ENCODE results near the gene IFT88. TPM values are rescaled to one million over a fixed set of nuclear protein-coding genes. Genes with fewer than 3 reads are reported as not detected.

Gene IFT88
- total RNA-seq, 1 experiment from 2014 or later, result 5.2 TPM

GRCh38 chr13:20711301-20712044 lies 144.5 kb downstream of the IFT88 start:
- Histone ChIP-seq H3K9ac (ENCODE audit: extremely low read depth, insufficient read length, low read length) (no peak overlapping the region), H3K4me1 (ENCODE audit: insufficient read depth, low read length) (no peaks in the 10 kb centered on the region), H3K23me2 (ENCODE audit: insufficient read length, low read depth, low read length, poor library complexity, severe bottlenecking) (no peaks in the 10 kb centered on the region), H4K8ac (replicated peaks; ENCODE audit: insufficient read length, low read depth, low read length) (no peak overlapping the region), H4K20me1 (ENCODE audit: control insufficient read depth, insufficient read depth, insufficient read length) (no peaks in the 10 kb centered on the region), H3K14ac (ENCODE audit: insufficient read depth, low read length) (no peak overlapping the region), H3K4ac (ENCODE audit: low read depth, low read length) (no peak overlapping the region), H4K5ac (ENCODE audit: insufficient read length, low read depth, low read length) (no peak overlapping the region), H3K9me3 (ENCODE audit: control insufficient read depth, low read depth, low read length) (no peaks in the 10 kb centered on the region), H2BK20ac (ENCODE audit: low read depth, low read length, poor library complexity, severe bottlenecking) (no peak overlapping the region), H3K4me2 (ENCODE audit: insufficient read depth, insufficient read length, low read length) (no peak overlapping the region), H3K23ac (ENCODE audit: insufficient read length, low read depth, low read length) (no peak overlapping the region), H2BK120ac (ENCODE audit: low read depth, low read length, poor library complexity, severe bottlenecking) (peak overlapping the region; percentile 12), H2BK5ac (ENCODE audit: insufficient read length, low read length) (no peak overlapping the region), H3K79me2 (ENCODE audit: insufficient read depth, low read length) (no peaks in the 10 kb centered on the region), H3K27ac (ENCODE audit: insufficient read length, low read depth, low read length) (no peak overlapping the region), H3K79me1 (ENCODE audit: insufficient read depth, low read depth, low read length, poor library complexity, severe bottlenecking) (no peaks in the 10 kb centered on the region), H3K18ac (ENCODE audit: insufficient read length, low read depth, low read length) (no peak overlapping the region), H2AK5ac (ENCODE audit: insufficient read length, low read length) (no peak overlapping the region), H2BK15ac (ENCODE audit: low read depth, low read length) (no peak overlapping the region), H3K27me3 (ENCODE audit: insufficient read depth, low read length) (no peaks in the 10 kb centered on the region), H3K56ac (ENCODE audit: insufficient read length, low read depth, low read length) (no peak overlapping the region), H2AFZ (ENCODE audit: low read length) (no peak overlapping the region), H4K91ac (ENCODE audit: insufficient read length, low read depth, low read length) (no peak overlapping the region), H3T11ph (ENCODE audit: low read length) (no peak overlapping the region), H2BK12ac (ENCODE audit: insufficient read length, low read depth, low read length) (no peak overlapping the region)
- no peak overlapping the region; a peak in 2 of 7 replicates for H3K27ac Mint-ChIP-seq
- H3K27me3 Mint-ChIP-seq (ENCODE audit: low read depth), result peaks cover 25% of the 10 kb centered on the region
- no peaks in the 10 kb centered on the region for H3K36me3 Mint-ChIP-seq (ENCODE audit: insufficient read depth in 1 of 3, low read depth in 3 of 3)
- WGBS (ENCODE audit: extremely low coverage, insufficient read length, low lambda C conversion rate), result no CpG with 5 or more reads among the region's 13 CpGs
- DNase-seq, result peak; percentile 79
- peak; percentile 42 for TF ChIP-seq CTCF (conservative IDR thresholded peaks at IDR 0.05)
- peaks cover 0 to 2% of the 10 kb centered on the region in 2 experiments; a peak in 1 of 5 replicates for H3K9me3 Mint-ChIP-seq
- peaks cover 21 to 24% of the 10 kb centered on the region in 2 experiments for H3K4me1 Mint-ChIP-seq
- no peak overlapping the region for H3K4me3 Mint-ChIP-seq

Measured in H9 (cell line).